ENCODE results near the gene NNMT.

Gene NNMT

DNA sequence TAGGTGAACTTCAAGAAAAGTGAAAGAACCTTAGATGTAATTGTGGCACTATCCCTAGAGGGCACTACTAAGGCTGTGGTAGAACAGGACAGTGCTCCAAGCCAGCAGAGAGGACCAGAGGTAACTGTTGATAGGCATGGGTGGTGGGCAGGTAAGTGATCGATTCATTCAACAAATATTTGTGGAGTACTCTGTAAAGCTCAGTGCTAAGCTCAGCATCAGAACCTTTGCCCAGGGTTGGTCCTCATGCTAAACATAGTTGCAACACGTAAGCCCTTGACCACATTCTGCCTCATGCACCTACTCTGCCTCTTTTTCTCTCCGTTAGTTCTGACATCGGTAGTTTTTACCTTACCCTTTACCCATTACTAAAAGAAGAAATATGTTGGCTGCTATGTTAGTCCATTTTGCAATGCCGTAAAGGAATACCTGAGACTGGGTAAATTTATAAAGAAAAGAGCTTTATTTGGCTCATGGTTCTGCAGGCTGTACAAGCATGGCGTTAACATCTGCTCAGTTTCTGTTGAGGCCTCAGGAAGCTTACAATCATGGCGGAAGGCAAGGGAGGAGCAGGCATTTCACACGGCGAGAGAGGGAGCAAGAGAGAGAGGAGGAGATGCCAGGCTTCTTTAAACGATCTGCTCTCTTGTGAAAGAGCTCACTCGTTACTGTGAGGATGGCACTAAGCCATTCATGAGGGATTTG is 18.4 kb upstream of the NNMT start:
- H3K4me3 ChIP-seq (ENCODE audit: low read length) = no peak overlapping the region
- no peaks in the 10 kb centered on the region for H4K20me1 ChIP-seq (ENCODE audit: control insufficient read depth, insufficient read depth, low read depth, low read length)
- H3K4me2 ChIP-seq (ENCODE audit: low read length) = no peak overlapping the region
- no peaks in the 10 kb centered on the region for H3K79me2 ChIP-seq (ENCODE audit: control insufficient read depth, low read length)
- no peak overlapping the region for H3K27ac ChIP-seq (ENCODE audit: low read depth, low read length)
- no peaks in the 10 kb centered on the region for H3K9me2 ChIP-seq (replicated peaks; ENCODE audit: control insufficient read depth, low read length)
- peaks cover 8% of the 10 kb centered on the region; the same call in 1 of the 2 replicates for H3K27me3 ChIP-seq (ENCODE audit: control insufficient read depth, low read length)
- TF ChIP-seq EZH2phosphoT487 (IDR thresholded peaks at IDR 0.05; ENCODE audit: borderline replicate concordance, low read length) = no peak
- TF ChIP-seq, protein P1, sequence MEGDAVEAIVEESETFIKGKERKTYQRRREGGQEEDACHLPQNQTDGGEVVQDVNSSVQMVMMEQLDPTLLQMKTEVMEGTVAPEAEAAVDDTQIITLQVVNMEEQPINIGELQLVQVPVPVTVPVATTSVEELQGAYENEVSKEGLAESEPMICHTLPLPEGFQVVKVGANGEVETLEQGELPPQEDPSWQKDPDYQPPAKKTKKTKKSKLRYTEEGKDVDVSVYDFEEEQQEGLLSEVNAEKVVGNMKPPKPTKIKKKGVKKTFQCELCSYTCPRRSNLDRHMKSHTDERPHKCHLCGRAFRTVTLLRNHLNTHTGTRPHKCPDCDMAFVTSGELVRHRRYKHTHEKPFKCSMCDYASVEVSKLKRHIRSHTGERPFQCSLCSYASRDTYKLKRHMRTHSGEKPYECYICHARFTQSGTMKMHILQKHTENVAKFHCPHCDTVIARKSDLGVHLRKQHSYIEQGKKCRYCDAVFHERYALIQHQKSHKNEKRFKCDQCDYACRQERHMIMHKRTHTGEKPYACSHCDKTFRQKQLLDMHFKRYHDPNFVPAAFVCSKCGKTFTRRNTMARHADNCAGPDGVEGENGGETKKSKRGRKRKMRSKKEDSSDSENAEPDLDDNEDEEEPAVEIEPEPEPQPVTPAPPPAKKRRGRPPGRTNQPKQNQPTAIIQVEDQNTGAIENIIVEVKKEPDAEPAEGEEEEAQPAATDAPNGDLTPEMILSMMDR (IDR thresholded peaks at IDR 0.05; ENCODE audit: low read depth, low read length, poor library complexity, severe bottlenecking) = no peak
- H3F3A ChIP-seq (ENCODE audit: control insufficient read depth, insufficient read depth) = no peaks in the 10 kb centered on the region
- H3K36me3 ChIP-seq (ENCODE audit: control insufficient read depth, low read length) = no peaks in the 10 kb centered on the region
- H3K9me3 ChIP-seq (ENCODE audit: control insufficient read depth, insufficient read depth, low read length) = no peaks in the 10 kb centered on the region
- no peaks in the 10 kb centered on the region for H3K4me1 ChIP-seq (ENCODE audit: control insufficient read depth, low read length)

GRCh38 chr11:114278342-114279065 is 17.7 kb upstream of the NNMT start:
- no peak overlapping the region for H3K4me3 ChIP-seq (ENCODE audit: low read length)
- H3K9me2 ChIP-seq (replicated peaks; ENCODE audit: control insufficient read depth, low read length) = no peaks in the 10 kb centered on the region
- no peak overlapping the region for H3K27ac ChIP-seq (ENCODE audit: low read depth, low read length)
- TF ChIP-seq, protein P1 (IDR thresholded peaks at IDR 0.05; ENCODE audit: low read depth, low read length, poor library complexity, severe bottlenecking) = no peak
- no peak for TF ChIP-seq EZH2phosphoT487 (IDR thresholded peaks at IDR 0.05; ENCODE audit: borderline replicate concordance, low read length)
- H3K27me3 ChIP-seq (ENCODE audit: control insufficient read depth, low read length) = peaks cover 8% of the 10 kb centered on the region; the same call in 1 of the 2 replicates
- H3K36me3 ChIP-seq (ENCODE audit: control insufficient read depth, low read length) = no peaks in the 10 kb centered on the region
- no peaks in the 10 kb centered on the region for H3K9me3 ChIP-seq (ENCODE audit: control insufficient read depth, insufficient read depth, low read length)
- no peaks in the 10 kb centered on the region for H3K79me2 ChIP-seq (ENCODE audit: control insufficient read depth, low read length)
- no peaks in the 10 kb centered on the region for H3F3A ChIP-seq (ENCODE audit: control insufficient read depth, insufficient read depth)
- no peak overlapping the region for H3K4me2 ChIP-seq (ENCODE audit: low read length)
- H4K20me1 ChIP-seq (ENCODE audit: control insufficient read depth, insufficient read depth, low read depth, low read length) = no peaks in the 10 kb centered on the region
- no peaks in the 10 kb centered on the region for H3K4me1 ChIP-seq (ENCODE audit: control insufficient read depth, low read length)

- Histone ChIP-seq H3K79me2 (ENCODE audit: control insufficient read depth, low read length) (no peaks in the 10 kb centered on the region), H3K27ac (ENCODE audit: low read depth, low read length) (no peak overlapping the region), H3K9me2 (replicated peaks; ENCODE audit: control insufficient read depth, low read length) (no peaks in the 10 kb centered on the region), H3K4me2 (ENCODE audit: low read length) (no peak overlapping the region), H3F3A (ENCODE audit: control insufficient read depth, insufficient read depth) (no peaks in the 10 kb centered on the region), H4K20me1 (ENCODE audit: control insufficient read depth, insufficient read depth, low read depth, low read length) (no peaks in the 10 kb centered on the region), H3K36me3 (ENCODE audit: control insufficient read depth, low read length) (no peaks in the 10 kb centered on the region), H3K27me3 (ENCODE audit: control insufficient read depth, low read length) (0 out of 2 replicates have a peak, but pooled peaks cover 5% of the 10 kb centered on the region), H3K4me1 (ENCODE audit: control insufficient read depth, low read length) (no peaks in the 10 kb centered on the region), H3K4me3 (ENCODE audit: low read length) (no peak overlapping the region), H3K9me3 (ENCODE audit: control insufficient read depth, insufficient read depth, low read length) (no peaks in the 10 kb centered on the region)
- no peak for TF ChIP-seq EZH2phosphoT487 (IDR thresholded peaks at IDR 0.05; ENCODE audit: borderline replicate concordance, low read length)
- TF ChIP-seq, protein P1 (IDR thresholded peaks at IDR 0.05; ENCODE audit: low read depth, low read length, poor library complexity, severe bottlenecking) = no peak
Measured at GRCh38 chr11:114279792-114280546, 16.2 kb upstream of the NNMT start.
